GM23338 (cell line): ENCODE results near the gene GALNT9. TPM values are rescaled to one million over a fixed set of nuclear protein-coding genes. Genes with fewer than 3 reads are reported as not detected.

Experiments
- CREB1 ChIP-seq: fragments of 250-450 bp; sonication (Bioruptor Pico); IDR thresholded peaks from 2 replicates; pipeline ENCODE4 v1.5.0; 2020; ENCODE audit warnings: low read depth, mild to moderate bottlenecking, moderate library complexity
- CTCF ChIP-seq, 2 experiments: fragments of 200-600 bp in 1 of 2; sonication (generic) in 1 of 2; conservative IDR thresholded peaks; 2 replicates each; pipeline versions ENCODE4 v1.5.1 to v1.6.1; 2016 to 2017; ENCODE audit warnings: antibody characterized with exemption in 2 of 2, low read depth in 2 of 2, mild to moderate bottlenecking in 2 of 2, moderate library complexity in 1 of 2
- JUNB ChIP-seq: IDR thresholded peaks from one replicate; pipeline ENCODE4 v1.6.1; 2016; ENCODE audit warnings: antibody characterized with exemption; ENCODE audit not compliant: unreplicated experiment
- POLR2AphosphoS5 ChIP-seq: IDR thresholded peaks from 2 replicates; pipeline ENCODE4 v1.6.1; 2016; ENCODE audit warnings: antibody characterized with exemption, low read depth
- REST ChIP-seq: IDR thresholded peaks from one replicate; pipeline ENCODE4 v1.6.1; 2018; ENCODE audit warnings: antibody characterized with exemption; ENCODE audit not compliant: unreplicated experiment
- ZNF114 ChIP-seq: fragments of 250-450 bp; sonication (Bioruptor Pico); IDR thresholded peaks from 2 replicates; pipeline ENCODE4 v1.5.0; 2020; ENCODE audit warnings: mild to moderate bottlenecking, moderate library complexity
- ZNF462 ChIP-seq: fragments of 250-450 bp; sonication (Bioruptor Pico); IDR thresholded peaks from 2 replicates; pipeline ENCODE4 v1.5.0; 2020; ENCODE audit warnings: mild to moderate bottlenecking, moderate library complexity
- polyA plus RNA-seq: library from polyadenylated mRNA; unstranded; fragments of >200 nt; fragmentation: Nextera tagmentation; extraction: Ambion mirVana; gene quantifications from 2 replicates; pipeline ENCODE4 v1.2.1, GENCODE V29; 2016
- total RNA-seq: library from RNA; depleted of rRNA; stranded (reverse); fragments of >200 nt; shearing (Covaris generic); gene quantifications from 2 replicates; pipeline ENCODE4 v1.2.3, GENCODE V29; 2014

Gene GALNT9
- total and polyA plus RNA-seq, 2 experiments from 2014 or later: 0.81 to 2.5 TPM

GRCh38 chr12:132182206-132182710 lies 147.1 kb downstream of the GALNT9 start (continued):
- TF ChIP-seq ZNF462: no peak
- no peak for TF ChIP-seq REST
- TF ChIP-seq ZNF114 (CRISPR knock-in tag): no peak
- TF ChIP-seq CTCF (conservative IDR thresholded peaks at IDR 0.05; ENCODE audit: low read depth in 2 of 2): no peak
- TF ChIP-seq JUNB: no peak
- no peak for TF ChIP-seq POLR2AphosphoS5
- TF ChIP-seq CREB1 (CRISPR knock-in tag): no peak
